ENCODE results near the gene SLC25A21.

GRCh38 chr14:37046815-37047214 is 125.6 kb downstream of the SLC25A21 start:
- TF ChIP-seq POLR2A (IDR thresholded peaks at IDR 0.05; ENCODE audit: low read depth, low read length) = no peak
- no peak for TF ChIP-seq POLR2AphosphoS5 (IDR thresholded peaks at IDR 0.05; ENCODE audit: low read depth, low read length)
- TF ChIP-seq TAF1 (IDR thresholded peaks at IDR 0.05; ENCODE audit: borderline replicate concordance, low read depth, low read length) = no peak
